ENCODE results near the gene MIS18A.
"Not testable (repeated sequence)": the region's sequence is repeated elsewhere in the genome, so short reads cannot be mapped to it uniquely, and the experiment has no call there.

The MIS18A gene

GRCh38 chr21:32278518-32279376 is at the start of gene MIS18A:
TSS of gene MIS18A (minus strand) at chr21:32279049. CDS start at chr21:32279014, 35 bp downstream.
- DNase-seq: peak; percentile 90

- no peak for DNase-seq
These were observed 49.7 kb upstream of the MIS18A start for GRCh38 chr21:32328595-32328994.

- DNase-seq: peak; percentile 54
These were observed 46.9 kb upstream of the MIS18A start for GRCh38 chr21:32325706-32326105.

- DNase-seq: no peak
These were observed 43.8 kb upstream of the MIS18A start for GRCh38 chr21:32322676-32323075.

GRCh38 chr21:32322103-32322502 is 43.3 kb upstream of the MIS18A start:
- DNase-seq: no peak

GRCh38 chr21:32321480-32321879 is 42.6 kb upstream of the MIS18A start:
- no peak for DNase-seq

- DNase-seq: no peak
These were observed 41.9 kb upstream of the MIS18A start for GRCh38 chr21:32320726-32321125.

GRCh38 chr21:32320059-32320458 is 41.2 kb upstream of the MIS18A start:
- DNase-seq: no peak

GRCh38 chr21:32319012-32319411 is 40.2 kb upstream of the MIS18A start:
- no peak for DNase-seq

GRCh38 chr21:32317726-32318125 is 38.9 kb upstream of the MIS18A start:
- no peak for DNase-seq

- no peak for DNase-seq
These were observed 37.7 kb upstream of the MIS18A start for GRCh38 chr21:32316361-32317215.

- no peak for DNase-seq
These were observed 36.8 kb upstream of the MIS18A start for GRCh38 chr21:32315511-32316281.

GRCh38 chr21:32314806-32315205 is 36.0 kb upstream of the MIS18A start:
- DNase-seq: no peak

- no peak for DNase-seq
These were observed 34.1 kb upstream of the MIS18A start for GRCh38 chr21:32312976-32313375.

GRCh38 chr21:32312326-32312725 is 33.5 kb upstream of the MIS18A start:
- DNase-seq: no peak

- DNase-seq: no peak
These were observed 32.8 kb upstream of the MIS18A start for GRCh38 chr21:32311621-32312020.

- DNase-seq: not testable (repeated sequence)
These were observed 32.1 kb upstream of the MIS18A start for GRCh38 chr21:32310976-32311375.

- no peak for DNase-seq
These were observed 31.1 kb upstream of the MIS18A start for GRCh38 chr21:32309906-32310460.

- DNase-seq: no peak
These were observed 29.8 kb upstream of the MIS18A start for GRCh38 chr21:32308696-32309095.

GRCh38 chr21:32307706-32308105 is 28.9 kb upstream of the MIS18A start:
- no peak for DNase-seq

- no peak for DNase-seq
These were observed 27.4 kb upstream of the MIS18A start for GRCh38 chr21:32306021-32306780.

- DNase-seq: no peak
These were observed 26.1 kb upstream of the MIS18A start for GRCh38 chr21:32304998-32305397.
